ENCODE data around the gene PITPNM3. TPM values are rescaled to one million over a fixed set of nuclear protein-coding genes. Genes with fewer than 3 reads are reported as not detected.

Gene PITPNM3
- total and polyA plus RNA-seq, 2 of the 8 experiments (the other 6 are each of a cell fraction or from before 2014, with no cell fraction given): 1.7 to 3.1 TPM

DNA sequence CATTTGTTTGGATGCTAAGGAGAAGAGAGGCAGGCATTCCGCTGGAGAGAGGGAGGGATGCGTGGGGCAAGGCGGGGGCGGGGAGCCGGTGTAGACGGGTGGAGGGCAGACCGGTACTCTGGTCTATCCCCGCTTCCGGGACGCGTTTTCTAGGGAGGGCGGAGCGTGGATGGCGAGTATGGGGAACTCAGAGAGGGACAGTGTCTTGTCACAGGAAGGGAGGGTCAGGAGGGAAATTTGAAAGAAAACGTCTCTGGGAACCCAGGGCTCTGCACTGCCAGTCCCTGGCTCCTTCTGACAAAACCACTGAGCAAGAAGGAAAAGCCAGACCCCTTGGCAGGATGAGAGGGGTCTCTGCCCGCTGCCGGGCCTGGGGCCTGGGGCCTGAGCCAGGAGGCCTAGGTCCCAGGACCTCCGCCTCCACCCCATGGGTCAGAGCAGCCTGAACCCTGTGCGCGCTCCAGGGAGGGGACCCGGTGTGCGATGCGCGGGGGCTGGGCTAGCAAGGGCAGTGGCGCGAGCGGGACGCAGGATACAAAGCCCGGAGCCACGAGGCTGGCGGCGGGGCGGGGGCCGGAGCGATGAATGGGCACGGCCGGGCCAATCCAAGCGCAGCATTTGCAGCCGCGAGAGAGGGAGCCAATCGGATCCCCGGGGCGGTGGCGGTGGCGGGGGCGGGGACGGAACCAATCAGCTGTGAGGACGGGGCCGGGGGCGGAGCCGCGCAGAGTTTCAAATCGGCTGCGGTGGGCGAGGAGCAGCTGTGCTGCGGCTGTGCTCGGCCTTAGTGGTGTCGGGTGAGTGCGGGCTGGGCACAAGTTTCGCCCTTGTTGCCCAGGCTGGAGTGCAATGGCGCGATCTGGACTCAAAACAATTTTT is 112.4 kb downstream of the PITPNM3 start, which contains the start of gene PIMREG (continued):
- no peak for TF ChIP-seq KDM1A (IDR thresholded peaks at IDR 0.05; ENCODE audit: borderline replicate concordance, low read length)
- no peak for TF ChIP-seq RXRA (IDR thresholded peaks at IDR 0.05; ENCODE audit: insufficient read depth, low read depth, low read length)
- no peak for TF ChIP-seq ZNF274 (IDR thresholded peaks at IDR 0.05; ENCODE audit: borderline replicate concordance, extremely low read depth, low read length)
- TF ChIP-seq SIX5 (IDR thresholded peaks at IDR 0.05; ENCODE audit: low read depth, low read length): no peak
- no peak for TF ChIP-seq EZH2 (IDR thresholded peaks at IDR 0.05; ENCODE audit: low read depth, low read length, severe bottlenecking)
